Cerebellar cortex (tissue), 1 donor: ENCODE data around the gene GRIN2B.

Experiments used
- DNase-seq: peaks from one replicate; pipeline ENCODE4 v3.0.0-alpha.2; 2015; ENCODE audit warnings: low spot score

The GRIN2B gene

DNA sequence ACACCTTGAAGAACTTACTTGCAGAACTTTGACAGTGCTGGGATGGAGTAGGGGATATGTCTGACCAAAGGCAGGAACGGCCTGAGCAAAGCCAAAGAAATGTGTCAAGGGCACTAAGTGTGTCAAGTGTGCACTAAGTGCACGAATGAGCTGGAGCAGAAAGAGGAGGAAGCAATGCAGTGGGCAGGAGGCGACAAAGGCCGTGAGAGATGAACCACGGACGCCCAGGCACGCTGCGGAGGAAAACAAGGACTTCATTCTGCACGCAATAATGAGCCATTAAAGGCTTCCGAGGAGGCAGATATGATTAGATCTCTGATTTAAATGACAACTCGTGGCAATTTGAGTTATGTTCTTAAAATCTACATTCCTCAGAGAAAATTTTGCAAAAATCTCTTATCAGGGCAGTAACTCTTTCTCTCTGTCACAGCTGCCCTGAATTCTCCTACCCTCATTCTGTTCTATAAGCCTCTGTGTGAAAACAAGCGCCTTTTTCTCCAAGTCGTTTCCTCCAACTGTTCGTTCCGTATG is 25.3 kb downstream of the GRIN2B start:
- no peak for DNase-seq

GRCh38 chr12:13952096-13952495 is 29.3 kb downstream of the GRIN2B start:
- DNase-seq, result no peak

GRCh38 chr12:13950502-13950901 is 30.9 kb downstream of the GRIN2B start:
- DNase-seq, result no peak

- DNase-seq, result no peak
Observed at GRCh38 chr12:13948621-13949020, 32.8 kb downstream of the GRIN2B start.

DNA sequence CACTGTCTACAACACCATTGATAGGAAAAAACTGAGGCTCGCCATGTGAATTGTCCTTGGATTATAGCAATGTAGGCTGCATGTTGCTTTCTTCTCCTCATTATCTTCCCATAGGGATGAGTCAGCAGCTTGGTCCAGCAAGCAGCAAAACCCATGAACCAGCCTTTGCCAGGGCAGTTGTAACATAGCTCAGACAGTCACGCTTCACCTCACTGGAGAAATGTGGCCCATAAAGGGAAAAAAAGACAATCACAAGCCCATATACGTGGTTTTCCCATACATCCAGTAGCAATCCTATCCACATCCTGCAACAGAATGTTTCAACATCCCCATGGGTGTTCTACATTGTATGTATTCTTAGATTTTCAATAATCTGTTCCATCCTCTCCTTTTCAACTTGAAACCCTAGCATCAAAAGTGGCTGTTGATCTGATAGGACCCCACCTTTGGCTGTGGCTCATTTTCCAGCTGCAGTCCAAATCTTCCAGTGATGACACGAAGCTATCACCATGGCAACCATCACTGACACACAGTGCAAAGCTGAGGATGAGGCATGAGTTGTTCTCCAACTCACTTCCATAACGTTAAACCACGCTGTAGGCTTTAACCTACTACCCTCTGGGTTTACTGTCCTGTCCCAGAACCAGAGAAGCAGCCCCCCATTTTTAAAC is 34.0 kb downstream of the GRIN2B start:
- DNase-seq, result no peak

- no peak for DNase-seq
Observed at GRCh38 chr12:13945641-13946040, 35.8 kb downstream of the GRIN2B start.

- DNase-seq, result no peak
Observed at GRCh38 chr12:13945236-13945635, 36.2 kb downstream of the GRIN2B start.

DNA sequence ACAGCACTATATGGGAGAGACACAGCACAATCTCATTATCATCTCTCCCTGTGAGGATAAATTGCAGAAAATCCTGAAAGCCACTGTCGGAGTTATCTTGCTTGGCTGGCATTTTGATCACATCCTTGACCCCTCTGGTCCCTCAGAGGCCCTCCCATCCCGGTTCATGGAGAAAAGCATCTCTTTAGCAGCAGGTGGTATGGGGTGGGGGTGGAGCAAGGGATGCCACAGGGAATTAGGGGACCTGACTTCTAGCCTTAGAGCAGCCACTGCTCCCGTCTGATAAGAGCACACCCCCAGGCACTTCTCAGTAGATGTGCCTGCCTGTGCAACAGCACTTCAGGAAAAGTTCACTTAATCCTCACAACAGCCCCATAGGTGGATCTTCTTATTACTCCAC is 38.6 kb downstream of the GRIN2B start:
- DNase-seq, result no peak

- DNase-seq, result peak; percentile 64
Observed at GRCh38 chr12:13941258-13942249, 39.8 kb downstream of the GRIN2B start.

DNA sequence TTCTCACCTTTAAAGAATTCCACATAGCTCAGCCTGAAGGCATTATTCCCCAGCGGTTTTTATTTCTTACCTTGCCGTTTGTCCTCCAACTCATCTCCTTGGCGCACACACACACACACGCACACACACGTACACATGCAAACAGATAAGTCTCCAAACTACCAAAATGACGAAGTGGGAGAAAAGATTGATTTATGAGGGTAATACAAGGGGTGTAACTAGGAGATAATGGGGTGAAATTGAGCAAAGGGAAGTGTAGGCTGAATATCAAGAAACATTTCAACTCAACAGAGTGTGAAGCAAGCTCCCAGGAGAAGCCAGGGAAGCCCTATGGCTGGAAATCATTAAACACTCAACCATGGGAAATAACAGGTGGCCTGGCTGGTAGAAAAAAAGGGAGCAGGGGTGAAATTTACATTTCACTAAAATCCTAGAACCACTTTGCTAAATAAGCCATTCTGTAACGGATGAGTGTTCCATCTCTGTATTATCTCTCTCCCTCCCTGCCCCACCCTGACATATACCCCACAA is 41.0 kb downstream of the GRIN2B start:
- no peak for DNase-seq

DNA sequence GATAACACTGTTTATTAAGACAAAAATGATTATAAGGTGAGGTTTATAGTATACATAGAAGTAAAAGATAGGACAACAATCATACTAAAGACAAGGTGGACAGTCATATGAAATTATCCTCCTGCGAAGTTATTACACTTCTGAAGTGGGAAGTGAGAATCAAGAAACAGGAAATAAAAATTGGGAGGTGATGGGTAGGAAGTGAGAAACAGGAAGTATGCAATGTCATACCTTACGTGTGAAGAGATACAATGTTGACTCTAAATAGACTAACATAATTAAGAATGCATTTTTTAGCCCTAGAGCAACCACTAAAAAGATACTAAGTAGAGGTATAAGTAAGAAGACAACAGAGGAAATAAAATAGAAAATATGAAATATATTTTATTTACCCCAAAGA is 43.7 kb downstream of the GRIN2B start:
- DNase-seq, result no peak

DNA sequence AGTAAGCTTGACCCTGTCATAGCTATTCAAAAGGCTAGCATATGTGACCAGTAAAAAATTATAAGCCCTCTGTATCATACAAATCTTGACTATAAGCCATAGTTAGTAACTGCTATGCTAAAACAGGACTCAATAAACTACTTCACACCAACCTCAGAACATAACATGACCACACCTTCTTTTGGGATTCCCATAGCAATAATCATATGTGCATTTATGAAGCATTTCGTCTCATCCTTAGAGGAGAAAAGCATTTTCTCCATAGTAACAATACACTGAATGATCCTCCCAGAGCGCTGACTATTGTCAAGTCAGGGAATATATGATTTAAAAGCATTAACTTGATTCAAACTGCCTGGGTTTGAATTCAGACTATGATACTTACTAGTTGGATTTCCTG is 46.2 kb downstream of the GRIN2B start:
- DNase-seq, result no peak
